Heart left ventricle (tissue), 13 donors: Measurements from ENCODE around the gene GRM1.
A peak's percentile ranks its signal among the peaks of the same experiment; 100 is the strongest.

Experiments used
- CTCF ChIP-seq, 12 donors: fragments of 200-600 bp; sonication (generic) in 4 of 12; IDR thresholded peaks; one replicate each; pipeline versions ENCODE4 v1.5.0 to v1.8.0; 2018 to 2022; ENCODE audit warnings: antibody characterized with exemption in 12 of 12, mild to moderate bottlenecking in 5 of 12
- POLR2A ChIP-seq, 2 donors: fragments of 450-650 bp; IDR thresholded peaks; one replicate each; pipeline ENCODE4 v1.6.1; 2017; ENCODE audit warnings: antibody characterized with exemption in 2 of 2, mild to moderate bottlenecking in 2 of 2, moderate library complexity in 2 of 2
- donor health status: ischemic (EF 13 %, LVEDD 7.1; RV severe dilation, severe dysfunction).
- donor health status: DM: no; HTN: yes; CAD: no.
- donor health status: DM: no; HTN: no; CAD: no.
- donor health status: ischemic (EF 25% LVEDD 6.9; RV normal size, moderate dysfunction).
- donor health status: ischemic (EF 25% LVEDD 5.7; RV mildly dilated, moderate dysfunction).
- donor health status: ischemic (EF 35%, LVEDD 5.7; RV mildly dilated, moderate dysfunction).
- donor health status: nonischemic (EF 11% LVEDD 7.7; RV severe dilation, severe dysfunction).
- donor health status: DM: yes; HTN: yes; CAD: no.
- donor health status: PGD.
- donor health status: ischemic (EF 29% LVEDD 5.4; RV normal size, mild dysfunction).
- donor health status: nonischemic (EF 23%, LVEDD 6.1; RV moderate dilation, normal function).

- TF ChIP-seq CTCF (IDR thresholded peaks at IDR 0.05): peak in 1 of 12 donors; percentile 6
- TF ChIP-seq POLR2A (IDR thresholded peaks at IDR 0.05): no peak
Measured at GRCh38 chr6:146381486-146381885, 352.6 kb downstream of the GRM1 start.
